GM21515 (cell line): ENCODE results near the gene ESR2.
"Not testable (repeated sequence)": the region's sequence is repeated elsewhere in the genome, so short reads cannot be mapped to it uniquely, and the experiment has no call there.

Source experiments
- ATAC-seq: cut with Tn5 transposase; IDR thresholded peaks from one replicate; pipeline ENCODE4 v1.9.1; 2021; ENCODE audit not compliant: unreplicated experiment

ESR2 gene

DNA sequence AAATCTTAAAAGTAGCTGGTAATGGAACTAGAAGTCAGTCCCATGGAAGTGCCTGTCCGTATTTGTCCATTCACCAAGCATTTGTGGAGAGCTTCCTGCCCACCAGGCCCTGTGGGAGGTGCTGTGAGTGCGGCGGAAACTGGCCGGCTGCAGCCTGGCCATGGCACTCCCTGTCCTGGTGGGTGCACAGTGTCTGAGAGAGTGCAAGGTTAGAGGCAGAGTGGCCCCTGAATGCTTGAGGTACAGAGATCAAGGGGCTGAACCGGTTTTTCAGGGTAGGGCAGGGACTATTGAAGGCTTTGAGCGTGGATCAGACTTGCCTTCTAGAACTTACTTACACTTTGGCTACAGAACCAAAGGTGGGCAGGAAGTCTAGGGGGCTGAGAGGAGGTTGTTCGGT lies 92.9 kb downstream of the ESR2 start:
- ATAC-seq: no peak

DNA sequence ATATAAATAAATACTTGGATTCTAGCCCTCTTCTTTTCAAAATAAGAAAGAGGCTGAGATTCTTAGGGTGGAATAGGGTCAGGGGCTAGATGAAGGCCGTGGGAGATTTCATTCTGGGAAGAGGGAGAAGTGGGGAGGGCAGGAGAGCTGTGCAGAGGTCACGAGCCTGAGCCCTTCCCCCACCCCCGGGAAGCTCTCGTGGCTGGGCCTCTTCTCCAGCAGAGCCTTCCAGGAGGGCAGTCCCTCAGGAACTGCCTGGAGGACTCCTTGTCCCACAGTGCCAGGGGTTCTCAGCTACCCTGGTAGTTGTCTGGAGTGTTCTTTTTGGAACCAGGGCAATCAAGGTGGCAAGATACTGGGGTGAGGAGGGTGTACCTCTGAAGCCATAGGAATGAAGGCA lies 94.0 kb downstream of the ESR2 start:
- ATAC-seq: no peak

DNA sequence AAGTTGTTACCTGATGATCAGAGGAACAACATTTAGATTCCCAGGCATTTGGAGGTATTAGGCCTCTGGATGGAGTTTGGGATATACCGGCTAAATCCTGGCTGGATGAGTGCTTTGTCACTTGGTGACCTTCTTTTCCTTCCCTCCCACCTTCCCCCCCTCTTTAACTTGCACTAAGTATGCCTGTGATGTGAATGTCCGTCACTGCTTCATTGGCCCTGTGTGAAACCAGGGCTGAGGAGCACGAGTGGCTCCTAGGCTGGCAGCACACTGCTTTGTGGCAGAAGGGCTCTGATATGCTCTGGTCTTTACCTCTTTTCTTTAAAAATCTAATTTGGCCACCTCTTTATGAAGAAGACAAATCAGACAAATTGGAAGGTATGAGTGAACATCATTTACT lies 95.7 kb downstream of the ESR2 start:
- no peak for ATAC-seq

DNA sequence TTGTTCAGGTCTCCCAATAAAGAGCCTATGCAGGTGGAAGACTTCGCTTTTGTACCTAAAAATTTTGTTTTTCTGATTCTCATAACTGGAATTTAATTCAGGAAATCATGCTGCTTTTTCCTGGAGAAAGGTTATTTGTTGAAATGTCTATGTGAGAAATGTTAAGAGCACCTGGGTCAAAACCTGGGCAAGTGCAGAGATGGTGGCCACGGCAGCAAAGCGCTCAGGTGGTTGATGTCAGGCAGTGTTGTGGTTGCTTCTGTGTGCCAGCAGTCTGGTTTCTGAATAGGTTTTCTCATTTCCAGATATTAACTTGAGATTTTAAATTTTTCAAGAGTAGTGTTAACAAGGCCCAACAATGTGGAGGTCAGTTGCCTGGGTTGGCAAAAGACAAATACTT lies 96.2 kb downstream of the ESR2 start:
- ATAC-seq: no peak

DNA sequence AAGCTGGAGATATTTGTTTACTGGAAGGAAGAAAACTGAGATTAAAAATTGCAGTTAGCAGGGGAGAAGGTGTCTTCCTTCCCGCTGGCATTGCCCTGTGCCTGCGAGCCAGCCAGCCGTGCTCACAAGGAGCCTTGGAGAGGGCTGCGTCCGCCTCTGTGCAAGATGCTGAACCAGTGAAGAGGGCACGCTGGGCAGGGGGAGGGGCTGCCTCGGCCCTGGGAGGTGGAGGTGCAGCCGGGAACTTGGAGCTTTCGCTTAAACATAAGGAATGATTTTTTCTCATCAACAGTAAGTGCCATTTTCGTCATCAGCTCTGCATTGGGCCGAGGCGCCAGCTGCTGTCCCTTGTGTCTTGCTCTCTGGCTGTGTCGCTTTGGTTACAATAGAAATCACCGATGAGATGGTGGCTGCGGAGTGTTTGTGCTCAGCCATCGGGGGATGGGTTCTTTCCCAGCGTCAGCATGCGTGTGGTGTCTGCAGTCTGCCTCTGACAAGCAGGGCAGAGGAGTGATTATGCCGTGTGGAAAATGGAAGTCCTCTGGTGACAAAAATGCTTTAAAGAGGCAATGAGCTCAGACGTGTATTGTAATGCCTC lies 97.3 kb downstream of the ESR2 start:
- no peak for ATAC-seq

DNA sequence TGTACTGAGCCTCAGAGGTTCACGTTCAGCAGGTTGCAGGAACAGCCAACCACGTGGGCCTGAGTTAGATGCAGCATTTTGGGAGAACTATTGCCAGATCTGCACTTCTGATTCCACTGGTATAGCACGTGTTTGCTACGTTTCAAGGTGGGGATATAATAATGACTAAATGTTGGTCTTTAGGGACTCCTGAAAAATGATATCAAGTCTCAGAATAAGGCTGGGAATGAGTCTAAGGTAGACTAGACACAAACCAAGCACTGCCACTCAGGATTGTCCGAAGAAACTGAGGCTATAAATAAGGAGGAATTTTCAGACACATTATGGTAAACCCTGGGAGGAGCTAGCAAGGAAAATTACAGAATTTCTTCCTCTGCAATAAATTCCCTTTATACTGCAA lies 98.1 kb downstream of the ESR2 start:
- ATAC-seq: no peak

DNA sequence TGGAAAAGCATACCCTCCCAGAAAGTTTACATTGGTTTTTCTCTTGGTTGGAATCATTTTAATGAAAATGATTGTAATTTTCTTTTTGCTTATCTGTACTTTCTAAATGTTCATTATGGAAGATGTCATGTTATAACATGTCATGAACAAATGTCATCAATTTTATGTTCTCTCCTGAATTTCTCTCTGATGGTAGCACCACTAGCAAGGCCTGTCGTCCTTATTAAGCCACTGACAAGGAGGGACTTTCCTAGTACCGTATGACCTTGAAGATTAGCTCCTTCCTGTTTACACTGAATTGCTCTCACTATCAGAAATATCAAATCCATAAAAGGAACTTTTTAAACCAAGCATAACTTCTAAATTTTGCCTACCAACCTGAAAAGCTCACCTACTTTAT lies 99.0 kb downstream of the ESR2 start:
- no peak for ATAC-seq

DNA sequence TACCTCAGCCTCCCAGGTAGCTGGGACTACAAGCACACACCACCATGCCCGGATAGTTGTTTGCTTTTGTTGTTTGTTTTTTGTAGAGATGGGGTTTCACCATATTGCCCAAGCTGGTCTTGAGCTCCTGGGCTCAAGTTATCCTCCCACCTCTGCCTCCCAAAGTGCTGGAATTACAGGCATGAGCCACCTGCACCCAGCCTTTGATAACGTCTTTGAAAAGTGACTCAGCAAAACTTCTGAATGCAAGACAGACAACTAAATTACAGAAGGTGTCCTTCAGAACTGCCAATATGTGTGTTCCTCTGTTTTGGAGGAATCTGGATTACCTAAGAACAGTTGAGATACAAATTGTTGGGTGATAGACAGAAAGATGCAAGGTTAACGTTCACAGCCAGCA lies 99.8 kb downstream of the ESR2 start:
- ATAC-seq: no peak

DNA sequence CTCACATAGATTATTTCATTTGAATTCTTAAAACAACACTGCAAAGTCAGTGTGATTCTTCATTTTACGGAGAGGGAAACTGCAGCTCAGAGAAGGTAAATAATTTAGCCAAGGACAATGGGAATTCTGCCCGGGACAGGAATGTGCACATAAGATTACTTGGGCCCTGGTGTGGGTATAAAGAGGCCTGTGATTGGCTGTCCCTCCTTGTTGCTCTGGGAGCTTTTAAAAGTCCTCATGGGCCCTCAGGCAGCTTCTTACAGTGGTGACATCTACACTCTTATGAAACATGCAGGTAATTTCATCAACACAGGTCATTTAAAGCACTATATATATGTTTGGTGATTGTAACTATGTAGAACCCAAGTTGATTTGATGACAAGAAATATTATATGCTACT lies 100.3 kb downstream of the ESR2 start:
- ATAC-seq: no peak

DNA sequence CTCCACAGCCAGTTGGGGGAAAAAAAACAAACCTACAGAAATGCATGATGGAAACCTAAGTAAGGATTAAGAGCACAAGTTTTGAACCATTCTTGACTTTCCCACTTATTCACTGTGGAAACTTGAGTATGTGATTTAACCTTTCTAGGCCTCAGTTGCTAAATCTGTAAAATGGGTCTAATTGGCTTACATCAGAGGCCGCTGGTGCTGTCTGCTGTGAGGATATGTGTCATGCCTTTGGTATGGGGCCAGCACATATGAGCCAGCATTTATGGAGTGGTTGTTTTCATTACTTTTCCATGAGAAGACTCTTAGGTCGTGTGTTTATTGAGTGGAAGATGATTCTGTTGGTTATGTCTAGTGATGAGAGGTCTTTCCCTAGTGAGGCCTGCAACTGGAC lies 102.4 kb downstream of the ESR2 start:
- no peak for ATAC-seq

DNA sequence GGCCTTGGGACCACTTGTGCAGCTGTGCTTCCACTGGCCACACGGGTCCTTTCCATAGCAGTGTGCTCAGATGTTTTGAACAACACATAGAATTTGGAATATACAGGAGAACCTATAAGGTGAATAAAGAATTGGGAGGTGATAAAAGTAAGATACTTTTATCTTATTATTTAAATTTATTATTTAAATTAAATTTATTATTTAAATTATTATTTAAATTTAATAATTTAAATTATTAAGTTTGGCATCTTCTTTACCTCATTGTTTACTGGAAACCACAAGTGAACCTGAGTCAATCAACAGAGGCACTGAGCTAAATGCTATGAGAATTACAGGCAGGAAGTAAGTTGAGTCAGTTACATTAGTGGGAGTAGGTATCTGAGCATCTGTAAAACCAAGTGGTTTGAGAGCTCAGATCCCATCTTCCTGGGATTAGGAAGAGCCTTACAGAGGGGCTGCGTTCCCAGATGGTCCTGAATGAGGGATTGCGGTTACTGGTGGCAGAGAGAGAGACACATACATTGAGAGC lies 103.1 kb downstream of the ESR2 start:
- ATAC-seq: no peak

DNA sequence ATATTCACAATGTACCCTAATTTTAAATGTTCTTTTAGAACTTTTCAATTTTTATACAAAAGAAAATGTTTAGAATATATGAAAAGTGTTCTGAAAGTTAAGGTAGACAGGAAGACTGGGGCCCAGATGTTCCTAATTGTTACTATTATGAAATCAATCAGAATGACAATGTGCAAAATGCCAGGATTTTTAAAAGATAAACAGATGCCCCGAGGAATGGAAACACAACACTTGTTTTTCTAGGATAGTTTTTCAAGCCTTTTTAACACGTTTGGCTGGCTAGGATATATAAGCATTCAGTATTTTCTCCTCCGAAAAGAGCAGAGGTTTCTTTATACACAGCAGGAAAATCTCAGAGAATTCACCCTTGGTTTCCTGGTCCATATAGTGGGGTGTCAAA lies 106.8 kb downstream of the ESR2 start:
- no peak for ATAC-seq

DNA sequence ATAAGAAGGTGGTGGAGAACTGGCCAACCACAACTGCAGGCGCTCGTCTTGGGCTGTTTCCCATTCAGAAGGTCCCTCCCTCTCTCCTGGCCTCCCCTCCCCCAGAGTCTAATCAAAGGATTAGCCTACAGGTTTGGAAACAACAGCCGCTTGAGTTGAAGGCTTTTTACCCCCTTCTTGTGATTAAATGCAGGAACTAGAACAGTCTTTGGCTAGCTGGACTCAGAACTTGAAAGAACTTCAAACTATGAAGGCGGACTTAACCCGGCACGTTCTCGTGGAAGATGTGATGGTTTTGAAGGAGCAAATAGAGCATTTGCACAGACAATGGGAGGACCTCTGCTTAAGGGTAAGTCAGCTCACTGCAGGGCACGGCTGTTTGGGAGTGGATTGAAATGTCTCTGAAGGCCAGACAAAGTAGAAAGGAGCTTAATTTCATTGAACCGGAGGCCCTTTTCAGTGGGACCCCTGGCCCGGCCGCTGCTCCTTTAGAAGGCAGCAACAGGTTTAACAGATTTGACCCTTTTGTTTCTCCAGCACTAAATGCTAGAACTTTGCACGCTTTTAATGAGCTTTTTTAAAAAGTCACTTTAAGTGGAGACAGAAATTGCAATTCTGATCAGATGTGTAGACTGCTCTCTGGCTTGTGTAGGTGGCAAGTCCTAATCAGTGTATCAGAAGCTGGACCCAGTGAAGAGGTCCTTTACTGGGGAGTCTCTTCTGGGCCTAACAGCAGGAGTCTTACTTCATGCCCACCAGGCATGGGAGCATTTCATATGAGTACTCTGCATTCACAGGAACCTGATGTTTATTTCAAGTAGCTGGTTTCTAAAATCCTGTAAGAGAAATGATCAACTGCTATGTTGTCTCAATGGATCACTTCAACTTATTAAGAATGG lies 107.7 kb downstream of the ESR2 start:
- no peak for ATAC-seq

DNA sequence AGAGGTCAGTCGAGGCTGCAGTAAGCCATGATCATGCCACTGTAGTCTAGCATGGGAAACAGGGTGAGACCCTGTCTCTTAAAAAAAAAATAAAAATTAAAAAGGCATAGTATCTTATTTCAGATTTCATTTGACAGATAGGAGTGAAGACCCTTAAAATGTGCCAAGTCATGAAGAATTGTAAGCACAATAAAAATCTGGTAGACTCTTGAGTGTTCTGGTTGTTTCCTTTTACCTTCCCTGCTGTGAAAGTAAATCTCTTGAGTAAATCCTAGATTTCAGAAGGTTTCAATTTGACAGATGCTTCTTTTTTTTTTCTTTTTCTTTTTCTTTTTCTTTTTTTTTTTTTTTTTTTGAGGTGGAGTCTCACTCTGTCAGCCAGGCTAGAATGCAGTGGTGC lies 109.0 kb downstream of the ESR2 start:
- ATAC-seq: no peak

DNA sequence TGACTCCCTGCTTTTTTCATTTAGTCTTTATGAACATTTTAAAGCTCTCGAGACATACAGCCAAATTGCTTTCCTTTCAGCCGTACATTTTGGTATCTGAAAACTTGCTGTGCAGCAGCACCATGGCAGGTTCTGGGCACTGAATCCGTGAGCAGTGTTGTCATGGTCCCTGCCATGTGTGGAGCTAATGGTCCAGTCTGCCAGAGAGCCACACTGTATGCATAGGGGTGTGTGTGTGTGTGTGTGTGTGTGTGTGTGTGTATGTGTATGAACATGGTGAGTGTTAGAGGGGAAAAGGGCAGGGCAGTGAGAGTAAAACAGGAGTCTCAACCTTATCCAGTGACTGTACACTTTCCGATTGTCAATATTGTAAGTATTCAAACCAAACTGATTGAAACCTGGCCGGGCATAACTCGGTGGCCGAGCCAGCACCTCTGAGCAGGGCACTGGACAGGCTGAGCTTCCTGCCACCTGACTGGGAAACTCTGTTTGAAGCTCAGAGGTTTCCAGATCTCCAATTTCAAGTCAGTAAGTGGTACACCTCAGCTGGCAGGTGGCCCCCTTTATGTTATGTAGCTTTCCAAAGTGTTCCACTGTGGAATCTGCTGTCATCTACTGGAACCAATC lies 110.0 kb downstream of the ESR2 start:
- no peak for ATAC-seq

DNA sequence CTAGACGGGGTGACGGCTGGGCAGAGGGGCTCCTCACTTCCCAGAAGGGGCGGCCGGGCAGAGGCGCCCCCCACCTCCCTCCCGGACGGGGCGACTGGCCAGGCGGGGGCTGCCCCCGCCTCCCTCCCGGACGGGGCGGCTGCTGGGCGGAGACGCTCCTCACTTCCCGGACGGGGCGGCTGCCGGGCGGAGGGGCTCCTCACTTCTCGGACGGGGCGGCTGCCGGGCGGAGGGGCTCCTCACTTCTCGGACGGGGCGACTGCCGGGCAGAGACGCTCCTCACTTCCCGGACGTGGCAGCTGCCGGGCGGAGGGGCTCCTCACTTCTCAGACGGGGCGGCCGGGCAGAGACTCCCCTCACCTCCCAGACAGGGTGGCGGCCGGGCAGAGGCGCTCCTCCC lies 111.3 kb downstream of the ESR2 start:
- ATAC-seq: not testable (repeated sequence)

DNA sequence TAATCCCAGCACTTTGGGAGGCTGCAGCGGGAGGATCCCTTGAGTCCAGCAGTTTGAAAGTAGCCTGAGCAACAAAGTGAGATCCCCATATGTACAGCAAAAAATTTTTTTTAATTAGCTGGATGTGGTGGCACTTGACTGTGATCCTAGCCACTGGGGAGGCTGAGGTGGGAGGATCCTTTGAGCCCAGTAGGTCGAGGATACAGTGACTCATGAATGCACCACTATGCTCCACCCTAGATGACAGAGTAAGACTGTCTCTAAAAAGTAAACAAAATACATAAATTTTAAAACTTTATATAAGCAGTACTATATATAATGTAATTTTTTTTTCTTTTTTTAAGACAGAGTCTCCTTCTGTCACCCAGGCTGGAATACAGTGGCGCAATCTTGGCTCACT lies 115.4 kb downstream of the ESR2 start:
- no peak for ATAC-seq

DNA sequence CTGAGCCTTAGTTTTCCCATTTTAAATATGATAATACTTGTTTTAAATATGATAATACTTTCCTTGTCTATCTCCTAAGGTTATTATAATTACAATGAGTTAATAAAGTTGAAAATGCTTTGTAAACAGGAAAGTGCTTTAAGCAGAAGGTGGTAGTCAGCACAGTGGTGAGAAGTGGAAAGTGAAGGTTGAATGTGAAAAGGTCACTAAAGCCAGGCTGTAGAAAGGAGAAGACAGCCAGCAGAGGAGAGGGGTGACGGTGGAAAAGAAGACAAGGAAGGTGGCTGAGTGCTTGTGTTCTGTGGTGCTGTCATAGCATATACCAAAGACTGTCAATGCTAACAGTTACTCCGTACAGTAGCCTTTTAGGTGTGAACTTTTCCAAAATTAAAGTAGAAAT lies 117.8 kb downstream of the ESR2 start:
- no peak for ATAC-seq

DNA sequence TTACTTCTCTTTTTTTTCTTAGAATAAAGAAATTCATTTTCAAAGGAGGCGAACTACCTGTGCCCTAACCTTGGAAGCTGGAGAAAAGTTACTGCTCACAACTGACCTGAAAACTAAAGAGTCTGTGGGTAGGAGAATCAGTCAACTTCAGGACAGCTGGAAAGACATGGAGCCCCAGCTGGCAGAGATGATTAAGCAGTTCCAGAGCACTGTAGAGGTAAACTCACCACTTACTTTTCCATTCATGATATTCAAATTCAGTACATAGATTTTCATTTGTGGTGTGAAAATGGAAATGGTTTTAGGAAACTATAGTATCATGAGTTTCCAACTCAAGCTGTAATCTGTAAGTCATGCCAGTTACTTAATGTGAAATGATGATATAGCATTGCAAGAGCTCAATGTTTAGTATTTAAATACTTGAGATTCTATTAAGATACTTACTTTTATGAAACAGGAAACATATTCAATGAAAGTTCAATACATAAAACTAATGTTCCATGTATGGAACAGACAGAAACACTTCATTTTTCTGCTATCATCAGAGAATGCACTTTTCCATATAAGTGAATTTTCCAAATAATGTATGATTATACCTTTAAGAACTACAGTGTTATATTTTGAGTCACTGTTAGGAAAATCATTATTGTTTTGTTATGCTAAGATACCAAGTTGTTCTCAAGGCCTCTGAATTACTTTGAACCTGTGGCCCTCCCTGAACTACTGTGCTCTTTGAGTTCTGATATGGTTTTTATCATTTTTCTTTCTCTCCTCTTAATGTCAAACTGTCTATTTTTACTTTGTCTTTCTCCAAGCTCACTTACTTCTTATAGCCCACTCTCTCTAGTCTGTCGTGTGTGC lies 119.0 kb downstream of the ESR2 start:
- no peak for ATAC-seq

DNA sequence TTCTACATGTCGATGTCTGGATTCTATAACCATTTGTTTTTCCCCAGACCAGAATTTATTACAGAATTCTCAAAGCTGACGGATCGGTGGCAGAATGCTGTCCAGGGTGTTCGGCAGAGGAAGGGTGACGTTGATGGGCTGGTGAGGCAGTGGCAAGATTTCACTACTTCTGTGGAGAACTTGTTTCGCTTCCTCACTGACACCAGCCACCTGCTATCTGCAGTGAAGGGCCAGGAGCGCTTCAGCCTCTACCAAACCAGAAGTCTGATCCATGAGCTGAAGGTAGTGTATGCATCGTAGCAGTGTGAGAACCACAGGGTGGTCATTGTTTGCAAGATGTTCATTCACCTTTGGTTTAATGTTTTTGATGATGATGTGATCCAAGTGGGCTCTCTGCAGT lies 124.0 kb downstream of the ESR2 start:
- no peak for ATAC-seq

DNA sequence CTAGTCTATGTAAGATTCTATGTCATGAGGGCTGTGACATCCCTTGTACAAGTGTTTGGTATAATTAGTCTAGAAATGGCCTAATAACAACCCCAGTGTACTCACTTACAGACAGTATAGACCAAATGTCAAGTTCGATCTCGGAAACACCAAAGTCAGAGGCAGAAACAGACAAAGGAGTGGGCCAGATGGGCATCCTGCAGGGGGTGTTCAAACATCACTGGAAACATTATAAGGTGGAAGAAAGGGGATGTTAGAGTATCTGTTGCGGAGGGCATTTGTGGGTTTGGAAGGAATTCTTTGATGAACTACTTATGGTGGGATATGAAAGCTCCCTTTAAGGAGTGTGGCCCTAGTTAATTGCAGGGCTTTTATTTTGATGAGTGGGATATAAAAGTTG lies 134.6 kb downstream of the ESR2 start:
- no peak for ATAC-seq
